KOPT-K1 (cell line): ENCODE data around the gene MVB12B.

ENCODE experiments used
- H3K27ac ChIP-seq: fragments of 200-600 bp; sonication (generic); 2 replicates; pipeline ENCODE4 v1.5.1; 2016; ENCODE audit warnings: antibody characterized with exemption, mild to moderate bottlenecking, low read depth, low read length; ENCODE audit not compliant: poor library complexity, severe bottlenecking
- H3K36me3 ChIP-seq: fragments of 200-600 bp; sonication (generic); 2 replicates; pipeline ENCODE4 v1.5.1; 2017; ENCODE audit warnings: antibody characterized with exemption, mild to moderate bottlenecking, low read length, moderate library complexity; ENCODE audit not compliant: insufficient read depth
- H3K9me3 ChIP-seq: fragments of 200-600 bp; sonication (generic); 2 replicates; pipeline ENCODE4 v1.5.1; 2017; ENCODE audit warnings: antibody characterized with exemption, low read length, mild to moderate bottlenecking; ENCODE audit not compliant: insufficient read depth, poor library complexity, severe bottlenecking

The MVB12B gene

DNA sequence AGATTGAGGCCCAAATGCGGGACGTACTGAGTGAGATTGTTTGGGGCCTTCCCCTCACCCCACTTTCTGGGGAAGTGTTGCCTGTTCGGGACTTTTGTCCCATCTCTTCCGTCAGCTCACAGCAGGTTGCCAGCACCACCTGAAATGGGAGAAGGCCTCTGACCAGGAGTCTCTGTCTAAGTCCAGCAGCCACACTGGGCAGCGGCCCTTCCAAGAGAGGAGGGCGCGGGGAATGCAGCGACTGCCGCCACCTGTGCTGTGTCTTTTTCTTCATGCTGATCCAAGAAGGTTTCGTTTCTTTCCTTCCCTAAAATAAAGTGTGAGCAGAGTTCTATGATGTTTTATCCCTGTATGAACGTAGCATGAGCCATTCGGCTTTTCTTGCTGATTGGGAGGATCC, 152.9 kb downstream of the MVB12B start:
- Histone ChIP-seq H3K36me3 (peaks cover 21% of the 10 kb centered on the region; the same call in 1 of the 2 replicates), H3K9me3 (no peaks in the 10 kb centered on the region), H3K27ac (no peak overlapping the region)

- Histone ChIP-seq H3K36me3 (peaks cover 21% of the 10 kb centered on the region; the same call in 1 of the 2 replicates), H3K27ac (no peak overlapping the region), H3K9me3 (no peaks in the 10 kb centered on the region)
Observed at GRCh38 chr9:126480813-126481212, 154.2 kb downstream of the MVB12B start.

- H3K9me3 ChIP-seq, result no peaks in the 10 kb centered on the region
- peaks cover 21% of the 10 kb centered on the region; the same call in 1 of the 2 replicates for H3K36me3 ChIP-seq
- no peak overlapping the region for H3K27ac ChIP-seq
Observed at GRCh38 chr9:126481862-126482261, 155.2 kb downstream of the MVB12B start.

- Histone ChIP-seq H3K9me3 (no peaks in the 10 kb centered on the region), H3K27ac (no peak overlapping the region), H3K36me3 (peaks cover 21% of the 10 kb centered on the region; the same call in 1 of the 2 replicates)
Observed at GRCh38 chr9:126482361-126483044, 155.9 kb downstream of the MVB12B start.

DNA sequence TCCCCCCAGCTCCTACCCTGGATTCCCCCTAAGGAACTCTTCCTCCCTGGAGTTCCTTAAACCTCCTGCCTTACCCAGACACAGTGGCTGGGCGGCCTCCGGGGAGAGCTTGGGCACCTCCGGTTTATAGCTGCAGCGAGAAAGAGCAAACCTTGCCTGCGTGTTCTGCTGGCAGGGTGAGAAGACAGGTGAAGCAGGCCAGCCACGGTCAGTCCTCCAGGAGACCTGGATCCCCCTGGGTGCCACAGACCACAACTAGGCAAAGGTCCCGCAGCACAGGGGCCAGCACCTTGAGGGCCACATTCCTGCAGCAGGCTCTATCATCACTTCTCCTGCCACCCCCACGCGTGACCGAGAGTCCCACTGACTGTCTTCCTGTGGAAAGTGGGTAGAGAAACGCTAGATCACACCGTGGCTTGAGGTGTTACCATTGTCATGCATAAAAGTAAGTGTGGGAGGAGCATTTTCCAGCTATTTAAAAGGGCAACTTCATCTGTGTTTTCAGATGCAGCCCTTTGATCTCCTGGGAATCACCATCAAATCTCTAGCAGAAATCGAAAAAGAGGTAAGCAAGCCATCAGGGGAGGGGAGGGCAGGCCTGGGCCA, 156.9 kb downstream of the MVB12B start:
- Histone ChIP-seq H3K27ac (no peak overlapping the region), H3K36me3 (peaks cover 21% of the 10 kb centered on the region; the same call in 1 of the 2 replicates), H3K9me3 (no peaks in the 10 kb centered on the region)

DNA sequence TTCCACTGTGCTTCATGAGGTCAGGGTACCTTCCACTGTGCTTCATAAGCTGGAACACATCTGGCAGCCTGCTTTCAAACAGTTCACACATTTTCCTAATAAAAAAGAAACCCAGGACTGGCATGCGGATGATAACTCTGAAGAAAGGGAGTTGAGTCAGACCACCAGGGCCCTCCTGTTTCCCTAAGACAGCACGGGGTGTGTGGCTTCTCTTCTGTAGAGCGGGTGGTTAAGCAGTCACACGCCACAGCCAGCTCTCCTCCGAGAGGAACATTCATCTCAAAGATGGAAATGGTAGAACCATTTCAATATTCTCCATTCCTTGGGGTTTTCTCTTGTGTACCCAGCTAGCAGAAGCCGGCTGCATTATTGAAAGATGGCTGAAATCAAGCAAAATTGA, 159.0 kb downstream of the MVB12B start:
- Histone ChIP-seq H3K36me3 (peaks cover 21% of the 10 kb centered on the region; the same call in 1 of the 2 replicates), H3K27ac (no peak overlapping the region), H3K9me3 (no peaks in the 10 kb centered on the region)

DNA sequence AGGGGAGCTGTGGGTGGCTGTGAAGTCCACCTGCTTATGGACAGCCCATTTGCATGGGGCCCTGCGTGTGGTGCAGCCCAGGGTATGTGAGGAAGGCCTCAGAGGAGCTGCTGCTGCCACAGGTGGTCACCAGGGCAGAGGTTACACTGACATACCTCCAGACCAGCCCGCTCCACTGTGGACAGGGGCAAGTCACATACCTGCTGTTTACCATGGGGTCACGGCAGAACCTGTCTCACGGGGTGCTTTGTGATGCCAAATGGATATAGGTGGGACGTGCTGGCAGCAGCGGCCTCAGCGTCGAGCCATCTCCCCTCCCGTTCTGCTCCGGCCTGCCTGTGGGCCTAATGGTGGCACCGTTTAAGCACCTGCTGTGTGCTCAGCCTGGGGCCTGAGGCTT, 159.6 kb downstream of the MVB12B start:
- H3K36me3 ChIP-seq, result peaks cover 20% of the 10 kb centered on the region; the same call in 1 of the 2 replicates
- no peak overlapping the region for H3K27ac ChIP-seq

DNA sequence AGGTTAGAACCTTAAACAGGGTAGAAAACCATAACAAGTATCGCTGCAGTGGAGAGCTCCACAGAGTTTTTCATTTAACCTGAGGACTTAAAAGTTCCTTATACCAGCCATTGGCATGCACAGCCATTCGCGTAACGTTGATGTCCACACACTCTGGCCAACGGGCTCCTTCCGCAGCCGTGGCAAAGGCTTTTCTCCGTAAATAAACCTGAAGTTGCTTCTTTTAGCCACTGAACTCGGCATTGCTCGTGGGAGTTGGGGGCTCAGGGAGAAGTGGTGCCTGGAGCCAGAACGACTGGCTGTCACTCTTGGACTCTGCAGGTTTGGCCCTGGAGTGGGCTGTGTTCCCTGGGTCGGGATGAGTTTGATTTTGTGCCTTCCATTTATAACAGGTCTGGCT, 161.2 kb downstream of the MVB12B start:
- no peak overlapping the region for H3K27ac ChIP-seq
- H3K9me3 ChIP-seq, result no peaks in the 10 kb centered on the region
- peaks cover 11% of the 10 kb centered on the region; the same call in 1 of the 2 replicates for H3K36me3 ChIP-seq

More for the DNA sequence above, 159.6 kb downstream of the MVB12B start:
- H3K9me3 ChIP-seq, result no peaks in the 10 kb centered on the region

DNA sequence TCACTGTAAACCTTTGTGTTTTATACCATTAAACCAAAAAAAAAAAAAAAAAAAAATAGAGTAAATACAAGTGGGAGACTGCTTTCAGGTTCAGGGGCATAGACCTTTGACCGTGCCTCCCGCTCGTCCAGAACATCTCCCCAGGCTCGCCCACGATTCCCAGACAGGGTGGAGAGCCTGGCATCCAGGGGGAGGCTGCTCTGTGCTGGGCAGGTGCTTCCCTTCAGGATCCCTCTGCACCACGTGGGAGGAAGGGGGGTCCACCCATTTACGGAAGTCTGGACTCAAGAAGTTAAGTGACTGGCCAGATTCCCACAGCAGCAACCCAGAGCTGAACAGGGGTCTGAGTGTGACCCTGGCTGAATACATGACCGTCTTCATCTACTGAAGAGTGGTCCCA, 161.7 kb downstream of the MVB12B start:
- Histone ChIP-seq H3K27ac (no peak overlapping the region), H3K36me3 (0 out of 2 replicates have a peak, but pooled peaks cover 7% of the 10 kb centered on the region), H3K9me3 (no peaks in the 10 kb centered on the region)

DNA sequence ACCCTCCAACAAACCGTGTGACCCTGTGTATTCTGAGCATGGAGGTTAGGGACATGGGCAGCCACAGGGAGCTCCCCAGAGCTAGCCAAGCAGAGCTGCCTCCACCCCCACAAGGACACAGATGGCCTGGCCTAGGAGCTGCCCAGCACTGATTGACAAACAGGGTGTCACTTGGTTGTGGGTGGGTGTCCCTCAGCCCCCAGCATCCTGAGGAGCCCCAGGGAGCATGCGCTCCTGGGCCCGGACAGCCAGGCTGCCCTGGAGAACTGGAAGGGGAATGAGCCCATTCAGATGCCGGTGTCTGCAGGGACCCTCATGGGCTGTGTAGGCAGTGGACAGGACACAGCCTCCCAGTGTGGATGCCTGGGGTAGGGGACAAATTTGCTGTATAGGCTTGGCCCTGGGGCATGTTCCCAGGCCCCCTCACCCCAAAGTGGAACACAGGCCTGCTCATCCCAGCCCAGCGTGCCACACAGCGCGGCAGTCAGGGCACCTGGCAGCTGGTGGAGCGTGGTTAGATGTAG, 162.3 kb downstream of the MVB12B start:
- H3K27ac ChIP-seq, result no peak overlapping the region
- H3K36me3 ChIP-seq, result 0 out of 2 replicates have a peak, but pooled peaks cover under 1% of the 10 kb centered on the region
- no peaks in the 10 kb centered on the region for H3K9me3 ChIP-seq

DNA sequence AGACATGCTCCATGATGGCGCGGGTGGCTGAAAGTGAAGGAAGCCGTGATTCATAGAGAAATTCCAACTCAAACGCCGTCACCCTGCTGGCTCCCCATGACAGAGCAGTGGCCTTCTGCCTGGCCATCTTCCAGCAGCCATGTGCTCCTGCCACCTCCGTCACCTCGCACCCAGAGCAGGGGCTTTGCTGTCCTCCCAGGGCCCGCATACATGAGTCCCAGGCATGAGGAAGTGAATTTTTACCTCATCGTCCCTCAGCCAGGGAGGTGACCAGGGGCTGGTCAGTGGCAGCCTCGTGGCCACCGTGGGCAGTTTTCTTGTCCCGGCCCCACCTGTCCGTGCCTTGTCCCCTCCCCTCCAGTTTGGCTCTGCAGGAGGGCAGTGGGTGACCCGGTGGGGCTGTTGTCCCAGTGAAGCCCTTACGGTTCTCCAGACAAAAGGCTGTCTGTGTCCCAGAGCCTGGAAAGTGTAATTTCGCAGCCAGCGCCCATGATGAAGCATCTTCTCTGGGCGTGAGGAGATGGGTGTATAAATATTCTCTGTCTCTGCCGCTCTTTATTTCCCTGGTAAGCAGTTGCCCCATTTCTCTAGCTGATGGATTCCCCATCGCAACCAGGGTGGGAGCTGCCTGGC, 163.1 kb downstream of the MVB12B start:
- Histone ChIP-seq H3K36me3 (no peaks in the 10 kb centered on the region), H3K9me3 (no peaks in the 10 kb centered on the region), H3K27ac (no peak overlapping the region)

- Histone ChIP-seq H3K27ac (no peak overlapping the region), H3K36me3 (no peaks in the 10 kb centered on the region), H3K9me3 (no peaks in the 10 kb centered on the region)
Observed at GRCh38 chr9:126490214-126490631, 163.6 kb downstream of the MVB12B start.

- Histone ChIP-seq H3K27ac (no peak overlapping the region), H3K36me3 (no peaks in the 10 kb centered on the region), H3K9me3 (no peaks in the 10 kb centered on the region)
Observed at GRCh38 chr9:126490871-126491567, 164.4 kb downstream of the MVB12B start.

- Histone ChIP-seq H3K27ac (no peak overlapping the region), H3K9me3 (no peaks in the 10 kb centered on the region), H3K36me3 (no peaks in the 10 kb centered on the region)
Observed at GRCh38 chr9:126491568-126491879, 164.9 kb downstream of the MVB12B start.

GRCh38 chr9:126491949-126492348, 165.3 kb downstream of the MVB12B start:
- no peak overlapping the region for H3K27ac ChIP-seq
- H3K9me3 ChIP-seq, result no peaks in the 10 kb centered on the region
- no peaks in the 10 kb centered on the region for H3K36me3 ChIP-seq
